PC-9 (cell line): ENCODE data around the gene TMEM11. TPM values are rescaled to one million over a fixed set of nuclear protein-coding genes. Genes with fewer than 3 reads are reported as not detected.

Source experiments
- BruUV-seq: library from RNA; stranded (reverse); fragments of 400-500 nt; replicated peaks from 2 replicates; lab custom pipeline; 2021; lab: Mats Ljungman, UMichigan
- CTCF ChIA-PET: fragments of 300-600 bp; sonication (Branson Sonifier 250); formaldehyde crosslinking; loops from one replicate; lab custom pipeline; 2022; ENCODE audit warnings: antibody characterized with exemption; lab: Charles Lee
- POLR2A ChIA-PET: fragments of 300-600 bp; sonication (Branson Sonifier 250); formaldehyde crosslinking; loops from one replicate; lab custom pipeline; 2022; ENCODE audit warnings: antibody characterized with exemption; ENCODE audit not compliant: unreplicated experiment; lab: Charles Lee
- DNase-seq, 2 experiments: peaks; one replicate each; pipeline versions ENCODE4 v3.0.0 to v3.0.0-alpha.2; 2015 to 2022; ENCODE audit warnings: mixed read lengths in 1 of 2
- H2AFZ ChIP-seq: fragments of 200-600 bp; sonication (generic); 2 replicates; pipeline ENCODE4 v1.8.1; 2017; ENCODE audit warnings: antibody characterized with exemption
- H3F3A ChIP-seq: fragments of 200-600 bp; sonication (generic); 2 replicates; pipeline ENCODE4 v1.8.1; 2017; ENCODE audit warnings: antibody characterized with exemption, mild to moderate bottlenecking, low read depth; ENCODE audit not compliant: insufficient read depth
- H3K27ac ChIP-seq: fragments of 200-600 bp; sonication (generic); 2 replicates; pipeline ENCODE4 v1.6.1; 2016; ENCODE audit warnings: mixed run types
- H3K27me3 ChIP-seq: fragments of 200-600 bp; sonication (generic); 2 replicates; pipeline ENCODE4 v1.6.1; 2016; ENCODE audit warnings: low read depth, mixed run types; ENCODE audit not compliant: insufficient read depth
- H3K36me3 ChIP-seq: fragments of 200-600 bp; sonication (generic); 2 replicates; pipeline ENCODE4 v1.6.1; 2016; ENCODE audit warnings: low read depth, mixed run types
- H3K4me1 ChIP-seq: fragments of 200-600 bp; sonication (generic); replicated peaks from 2 replicates; pipeline ENCODE4 v1.6.1; 2016; ENCODE audit warnings: mixed run types; ENCODE audit not compliant: insufficient read depth
- H3K4me2 ChIP-seq: fragments of 200-600 bp; sonication (generic); 2 replicates; pipeline ENCODE4 v1.6.1; 2017; ENCODE audit warnings: mixed run types
- H3K4me3 ChIP-seq: fragments of 200-600 bp; sonication (generic); 2 replicates; pipeline ENCODE4 v1.6.1; 2016; ENCODE audit warnings: mixed run types
- H3K79me2 ChIP-seq: fragments of 200-600 bp; sonication (generic); 2 replicates; pipeline ENCODE4 v1.6.1; 2017; ENCODE audit warnings: low read depth, mixed run types
- H3K9me2 ChIP-seq: fragments of 200-600 bp; sonication (generic); 2 replicates; pipeline ENCODE4 v1.8.1; 2017; ENCODE audit warnings: mild to moderate bottlenecking; ENCODE audit not compliant: insufficient read depth
- H3K9me3 ChIP-seq: fragments of 200-600 bp; sonication (generic); 2 replicates; pipeline ENCODE4 v1.8.1; 2016; ENCODE audit warnings: low read depth; ENCODE audit not compliant: insufficient read depth
- H4K20me1 ChIP-seq: fragments of 200-600 bp; sonication (generic); 2 replicates; pipeline ENCODE4 v1.8.1; 2017; ENCODE audit not compliant: insufficient read depth
- CTCF ChIP-seq: fragments of 200-600 bp; sonication (generic); conservative IDR thresholded peaks from 2 replicates; pipeline ENCODE4 v1.6.1; 2017; ENCODE audit warnings: mixed run types, antibody characterized with exemption, mild to moderate bottlenecking, moderate library complexity
- EZH2 ChIP-seq: fragments of 200-600 bp; sonication (generic); IDR thresholded peaks from 2 replicates; pipeline ENCODE4 v1.8.0; 2017; ENCODE audit warnings: antibody characterized with exemption, low read depth
- intact Hi-C: fragments of 100-400 bp; cut with micrococcal nuclease; formaldehyde crosslinking; loops from one replicate; pipeline ENCODE4 v1.10.0; 2022; ENCODE audit not compliant: unreplicated experiment
- total RNA-seq: library from RNA; stranded (reverse); gene quantifications from 2 replicates; pipeline ENCODE4 v1.2.3, GENCODE V29; 2021

TMEM11 gene
- total RNA-seq, 1 experiment from 2014 or later: 37.6 TPM

- ChIA-PET CTCF (no interaction called here), POLR2A (no interaction called here)
- H3K27me3 ChIP-seq: no peaks in the 10 kb centered on the region
- no peaks in the 10 kb centered on the region for H4K20me1 ChIP-seq
- no peaks in the 10 kb centered on the region for H3F3A ChIP-seq
- no peaks in the 10 kb centered on the region for H3K9me3 ChIP-seq
- BruUV-seq: no TSS peak
- no peak for DNase-seq
- no peak overlapping the region for H3K4me3 ChIP-seq
- no peaks in the 10 kb centered on the region for H3K4me1 ChIP-seq
- H3K79me2 ChIP-seq: no peaks in the 10 kb centered on the region
- no peaks in the 10 kb centered on the region for H3K9me2 ChIP-seq
- TF ChIP-seq EZH2: no peak
- H2AFZ ChIP-seq: no peak overlapping the region
- H3K36me3 ChIP-seq: no peaks in the 10 kb centered on the region
- intact Hi-C loops: no loop called here
- H3K27ac ChIP-seq: no peak overlapping the region
- H3K4me2 ChIP-seq: no peak overlapping the region
Observed at GRCh38 chr17:21191698-21192097, 22.3 kb downstream of the TMEM11 start.

- ChIA-PET POLR2A (no interaction called here), CTCF (no interaction called here)
- H3K36me3 ChIP-seq: no peaks in the 10 kb centered on the region
Observed at GRCh38 chr17:21190078-21190477, 23.9 kb downstream of the TMEM11 start.

GRCh38 chr17:21189361-21189760 lies 24.6 kb downstream of the TMEM11 start:
- Histone ChIP-seq H3K27me3 (no peaks in the 10 kb centered on the region), H3K9me2 (no peaks in the 10 kb centered on the region), H3F3A (no peaks in the 10 kb centered on the region), H3K4me1 (no peaks in the 10 kb centered on the region), H3K4me2 (no peak overlapping the region), H3K4me3 (no peak overlapping the region), H3K27ac (no peak overlapping the region), H3K36me3 (no peaks in the 10 kb centered on the region), H2AFZ (no peak overlapping the region), H3K79me2 (no peaks in the 10 kb centered on the region), H3K9me3 (no peaks in the 10 kb centered on the region), H4K20me1 (no peaks in the 10 kb centered on the region)
- POLR2A ChIA-PET: no interaction called here
- CTCF ChIA-PET: no interaction called here
- intact Hi-C loops: no loop called here
- BruUV-seq: no TSS peak
- DNase-seq: no peak
- TF ChIP-seq EZH2 (no peak), CTCF (no peak)

More at GRCh38 chr17:21190078-21190477, 23.9 kb downstream of the TMEM11 start:
- Histone ChIP-seq H3K4me3 (no peak overlapping the region), H3F3A (no peaks in the 10 kb centered on the region), H3K27me3 (no peaks in the 10 kb centered on the region), H2AFZ (no peak overlapping the region), H3K79me2 (no peaks in the 10 kb centered on the region), H3K4me2 (no peak overlapping the region), H3K9me2 (no peaks in the 10 kb centered on the region), H3K27ac (no peak overlapping the region), H3K4me1 (no peaks in the 10 kb centered on the region), H3K9me3 (no peaks in the 10 kb centered on the region), H4K20me1 (no peaks in the 10 kb centered on the region)
- BruUV-seq: no TSS peak
- intact Hi-C loops: no loop called here
- DNase-seq: no peak
- TF ChIP-seq EZH2 (no peak), CTCF (no peak)
